ENCODE results near the gene MAEA. TPM values are rescaled to one million over a fixed set of nuclear protein-coding genes. Genes with fewer than 3 reads are reported as not detected.
"Not testable (repeated sequence)": the region's sequence is repeated elsewhere in the genome, so short reads cannot be mapped to it uniquely, and the experiment has no call there.

MAEA gene
- total RNA-seq, 1 donor from 2014 or later, result 103 TPM

DNA sequence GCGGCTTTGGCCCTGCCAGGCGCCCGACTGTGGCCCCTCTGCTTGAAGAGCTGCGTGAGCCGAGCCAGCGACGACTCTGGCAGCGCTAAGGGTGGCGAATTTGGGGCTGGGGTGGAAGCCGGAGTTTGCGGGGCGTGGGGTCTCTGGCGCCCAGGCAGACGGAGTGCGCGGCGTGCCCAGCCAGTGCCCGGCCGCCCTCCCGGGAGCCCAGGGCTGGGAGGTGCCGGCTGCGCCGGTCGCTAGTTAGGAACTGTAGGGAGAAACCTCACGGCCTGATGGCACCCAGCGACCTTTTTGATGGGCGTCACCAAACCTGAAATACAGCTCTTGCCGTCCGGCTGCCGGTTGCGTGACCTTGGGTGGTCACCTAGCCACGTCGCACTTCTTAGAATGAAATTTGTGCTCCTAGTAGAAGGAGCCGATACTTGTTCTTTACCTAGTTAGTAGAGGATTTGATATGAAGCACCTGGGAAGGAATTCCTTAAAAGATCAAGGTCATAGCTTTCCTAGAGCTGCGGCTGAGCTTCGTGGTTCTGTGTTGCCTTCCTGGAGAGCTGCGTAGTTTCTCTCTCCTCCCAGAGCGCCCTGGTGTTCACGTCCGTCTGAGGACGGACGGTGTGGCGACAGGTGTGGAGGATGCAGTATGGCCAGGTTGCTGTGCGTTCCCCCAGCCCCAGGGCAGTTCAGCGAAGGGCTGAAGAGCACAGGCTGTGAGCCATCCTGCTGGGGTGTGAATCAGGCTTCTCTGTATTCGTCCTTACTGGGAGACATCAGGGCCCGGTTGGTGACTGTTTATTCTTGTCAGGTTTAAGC lies 680 bp downstream of the MAEA start:
- Histone ChIP-seq H3K4me3 (peak overlapping the region; percentile 69 to 98), H3K4me1 (peaks cover 61% of the 10 kb centered on the region), H3K27ac (peak overlapping the region; percentile 73)

DNA sequence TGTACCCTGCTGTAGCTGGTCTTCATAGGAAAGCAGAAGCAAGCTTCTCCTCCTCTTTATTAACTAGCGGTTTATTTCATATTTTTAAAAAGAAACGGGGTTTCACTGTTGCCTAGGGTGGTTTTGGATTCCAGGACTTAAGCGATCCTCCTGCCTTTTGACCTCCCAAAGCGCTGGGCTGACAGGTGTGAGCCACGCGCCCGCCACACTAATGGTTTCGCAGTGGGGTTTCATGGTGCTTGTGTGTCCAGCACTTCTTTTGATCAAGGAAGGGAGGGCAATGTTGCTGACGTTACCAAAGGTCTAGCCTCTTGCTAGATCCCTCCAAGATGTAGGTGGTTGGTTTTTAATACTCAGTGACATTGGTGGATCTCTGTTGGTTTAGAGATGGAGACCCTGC lies 1.4 kb downstream of the MAEA start:
- peak overlapping the region; percentile 69 to 98 for H3K4me3 ChIP-seq
- TF ChIP-seq POLR2AphosphoS5 (IDR thresholded peaks at IDR 0.05; ENCODE audit: insufficient read depth in 1 of 2, low read depth in 1 of 2), result no peak
- no peak for TF ChIP-seq POLR2A (IDR thresholded peaks at IDR 0.05)
- TF ChIP-seq CTCF (IDR thresholded peaks at IDR 0.05), result no peak
- no peaks in the 10 kb centered on the region for H3K27me3 ChIP-seq
- intact Hi-C loops (cut with DNase I), result no loop called here
- H3K27ac ChIP-seq, result no peak overlapping the region
- no peaks in the 10 kb centered on the region for H3K36me3 ChIP-seq
- peaks cover 63% of the 10 kb centered on the region for H3K4me1 ChIP-seq
- H3K9me3 ChIP-seq, result no peaks in the 10 kb centered on the region
- no peak for DNase-seq (ENCODE audit: extremely low spot score in 2 of 2)

More for the DNA sequence above, 680 bp downstream of the MAEA start:
- TF ChIP-seq CTCF (IDR thresholded peaks at IDR 0.05) (no peak), POLR2A (IDR thresholded peaks at IDR 0.05) (no peak), POLR2AphosphoS5 (IDR thresholded peaks at IDR 0.05; ENCODE audit: insufficient read depth in 1 of 2, low read depth in 1 of 2) (no peak)
- Histone ChIP-seq H3K9me3 (no peaks in the 10 kb centered on the region), H3K36me3 (no peaks in the 10 kb centered on the region), H3K27me3 (no peaks in the 10 kb centered on the region)
- DNase-seq (ENCODE audit: extremely low spot score in 2 of 2), result no peak
- intact Hi-C loops (cut with DNase I), result no loop called here

DNA sequence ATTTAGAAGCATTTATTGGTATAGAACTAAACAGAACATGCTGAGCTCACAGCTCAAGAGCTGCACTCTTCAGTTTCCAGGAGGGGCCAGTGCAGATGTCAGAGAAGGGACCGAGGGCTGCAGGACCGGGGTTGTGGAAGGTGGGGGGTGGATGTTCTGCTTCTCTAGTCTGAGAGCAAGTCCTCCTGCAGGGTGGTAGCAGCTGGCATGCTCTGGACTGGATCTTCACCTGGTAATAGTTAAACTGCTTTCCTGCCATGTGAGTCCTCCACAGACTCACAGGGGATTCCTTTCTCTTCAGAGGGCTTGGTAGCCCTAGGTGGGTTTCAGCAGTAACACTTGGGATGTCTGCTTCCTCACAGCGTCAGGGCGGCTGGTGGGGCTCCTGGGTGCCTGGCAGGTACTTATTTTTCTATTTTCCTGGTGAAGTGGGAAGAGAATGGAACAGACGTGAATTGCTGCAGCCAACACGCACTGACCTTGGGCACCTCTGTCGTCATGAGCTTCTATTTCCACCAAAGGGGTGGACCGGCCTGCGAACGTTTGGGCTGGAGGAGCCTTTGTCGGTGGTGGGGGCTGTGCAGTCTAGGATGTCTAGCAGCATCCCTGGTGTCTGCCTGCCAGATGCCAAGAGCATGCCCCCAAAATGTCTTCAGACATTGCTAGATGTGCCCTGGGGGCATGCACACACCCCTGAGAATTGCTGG lies 2.5 kb downstream of the MAEA start:
- no peak for DNase-seq (ENCODE audit: extremely low spot score in 2 of 2)
- no peak overlapping the region for H3K4me3 ChIP-seq
- H3K27ac ChIP-seq, result no peak overlapping the region
- H3K27me3 ChIP-seq, result no peaks in the 10 kb centered on the region
- H3K9me3 ChIP-seq, result no peaks in the 10 kb centered on the region
- peaks cover 0 to 5% of the 10 kb centered on the region in 2 donors for H3K36me3 ChIP-seq
- TF ChIP-seq POLR2AphosphoS5 (IDR thresholded peaks at IDR 0.05; ENCODE audit: insufficient read depth in 1 of 2, low read depth in 1 of 2) (no peak), POLR2A (IDR thresholded peaks at IDR 0.05) (no peak), CTCF (IDR thresholded peaks at IDR 0.05) (no peak)
- intact Hi-C loops (cut with DNase I), result no loop called here
- H3K4me1 ChIP-seq, result peaks cover 63% of the 10 kb centered on the region

GRCh38 chr4:1292703-1293011 lies 3.0 kb downstream of the MAEA start:
- H3K4me3 ChIP-seq; H3K36me3 ChIP-seq; intact Hi-C loops (cut with DNase I); DNase-seq (ENCODE audit: extremely low spot score in 2 of 2); H3K27ac ChIP-seq; H3K9me3 ChIP-seq; H3K27me3 ChIP-seq: not testable (repeated sequence)
- peaks cover 63% of the 10 kb centered on the region for H3K4me1 ChIP-seq

GRCh38 chr4:1293531-1293941 lies 3.8 kb downstream of the MAEA start:
- Histone ChIP-seq H3K4me3 (no peak overlapping the region), H3K36me3 (peaks cover 0 to 16% of the 10 kb centered on the region in 2 donors), H3K4me1 (peaks cover 62% of the 10 kb centered on the region), H3K27me3 (no peaks in the 10 kb centered on the region), H3K9me3 (no peaks in the 10 kb centered on the region), H3K27ac (no peak overlapping the region)
- intact Hi-C loops (cut with DNase I), result no loop called here
- no peak for DNase-seq (ENCODE audit: extremely low spot score in 2 of 2)
- TF ChIP-seq POLR2A (IDR thresholded peaks at IDR 0.05) (no peak), CTCF (IDR thresholded peaks at IDR 0.05) (no peak), POLR2AphosphoS5 (IDR thresholded peaks at IDR 0.05; ENCODE audit: insufficient read depth in 1 of 2, low read depth in 1 of 2) (no peak)
